ENCODE results near the gene GAS5.
"Not testable (repeated sequence)": the region's sequence is repeated elsewhere in the genome, so short reads cannot be mapped to it uniquely, and the experiment has no call there.

Gene GAS5

DNA sequence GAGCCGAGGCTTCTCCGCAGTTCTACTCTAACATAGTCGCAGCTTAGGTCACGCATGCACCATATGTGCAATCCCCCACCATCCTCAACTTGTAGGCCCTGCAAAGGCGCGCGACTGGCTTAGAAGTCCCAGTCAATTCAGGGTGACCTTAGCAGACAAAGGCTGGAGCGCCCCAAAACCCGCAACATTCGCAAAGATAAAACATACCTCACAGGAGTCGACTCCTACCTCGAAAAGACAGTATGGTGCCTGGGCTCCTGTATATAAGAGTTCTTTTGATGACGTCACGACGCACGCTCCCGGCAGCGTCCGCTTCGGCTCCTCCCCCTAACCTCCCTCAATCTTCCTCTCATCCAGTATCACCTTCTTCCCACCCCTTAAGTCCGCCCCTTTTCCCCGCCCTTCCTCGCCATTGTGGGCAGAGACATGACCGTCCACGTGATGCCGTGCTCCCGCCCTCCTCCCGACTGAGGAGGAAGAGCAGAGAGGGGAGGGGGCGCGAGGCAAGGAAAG is at the start of gene GAS5:
Gene GAS5 (minus strand): TSS at position 237 of the 513 bp plus-strand sequence.
- DNase-seq = peak; percentile 99

DNA sequence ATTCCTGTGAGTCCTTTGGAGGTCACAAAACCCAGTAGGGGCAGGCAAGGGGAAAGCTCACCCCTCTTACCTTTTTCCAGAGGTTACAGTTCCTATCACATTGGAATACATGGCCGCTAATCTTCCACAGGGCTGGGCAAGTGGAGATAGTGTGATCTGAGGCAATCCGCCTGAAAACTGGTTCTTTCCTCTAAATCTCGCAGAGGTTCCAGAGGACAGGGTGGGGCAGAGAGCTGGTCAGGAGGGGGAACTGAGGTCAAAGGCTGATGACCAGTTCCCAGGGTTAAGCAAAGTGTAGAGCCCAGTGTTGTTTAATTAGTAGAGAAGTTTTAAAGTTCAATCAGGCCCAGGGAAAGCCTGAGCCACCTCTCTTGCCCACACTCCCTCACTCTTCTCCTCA is 49.4 kb upstream of the GAS5 start, which contains the start of gene SERPINC1:
Gene SERPINC1 (minus strand): TSS at position 179 of the 400 bp plus-strand sequence. CDS start 68 bp downstream, at position 111.
- no peak for DNase-seq

DNA sequence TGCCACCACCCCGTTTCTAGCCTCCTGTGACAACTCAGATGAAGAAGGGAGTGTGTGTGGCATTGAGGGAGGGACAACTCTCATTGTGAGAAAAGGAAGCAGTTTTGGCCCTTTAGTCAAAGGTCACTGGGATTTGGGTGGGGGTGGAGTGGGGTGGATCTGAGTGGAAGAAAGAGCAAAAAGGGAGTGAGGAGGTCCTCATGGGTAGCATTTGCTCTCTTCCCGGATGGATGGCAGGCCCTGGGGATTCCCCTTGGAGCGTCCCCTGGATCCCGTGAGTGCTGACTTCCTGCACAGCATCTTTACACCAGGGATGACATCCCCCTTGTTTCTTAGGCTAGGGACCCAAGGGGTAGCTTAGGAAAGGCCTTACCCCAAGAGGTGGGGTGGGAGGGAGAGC is 48.9 kb upstream of the GAS5 start:
- DNase-seq = no peak

DNA sequence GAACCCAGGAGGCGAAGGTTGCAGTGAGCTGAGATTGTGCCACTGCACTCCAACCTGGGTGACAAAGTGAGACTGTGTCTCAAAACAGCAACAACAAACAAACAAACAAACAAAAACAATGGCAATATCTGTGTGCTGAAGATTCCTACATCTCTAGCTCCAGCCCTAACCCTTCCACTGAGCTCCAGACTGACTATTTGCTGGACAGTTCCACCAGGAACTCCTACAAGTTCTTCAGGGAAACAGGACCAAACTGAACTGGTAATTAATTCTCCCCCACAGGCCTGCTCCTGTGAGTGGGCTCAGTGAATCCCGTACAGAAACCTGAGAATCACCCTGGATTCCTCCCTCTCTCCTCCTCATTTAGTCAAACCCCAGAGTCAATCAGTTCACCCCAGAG is 47.8 kb upstream of the GAS5 start:
- no peak for DNase-seq

DNA sequence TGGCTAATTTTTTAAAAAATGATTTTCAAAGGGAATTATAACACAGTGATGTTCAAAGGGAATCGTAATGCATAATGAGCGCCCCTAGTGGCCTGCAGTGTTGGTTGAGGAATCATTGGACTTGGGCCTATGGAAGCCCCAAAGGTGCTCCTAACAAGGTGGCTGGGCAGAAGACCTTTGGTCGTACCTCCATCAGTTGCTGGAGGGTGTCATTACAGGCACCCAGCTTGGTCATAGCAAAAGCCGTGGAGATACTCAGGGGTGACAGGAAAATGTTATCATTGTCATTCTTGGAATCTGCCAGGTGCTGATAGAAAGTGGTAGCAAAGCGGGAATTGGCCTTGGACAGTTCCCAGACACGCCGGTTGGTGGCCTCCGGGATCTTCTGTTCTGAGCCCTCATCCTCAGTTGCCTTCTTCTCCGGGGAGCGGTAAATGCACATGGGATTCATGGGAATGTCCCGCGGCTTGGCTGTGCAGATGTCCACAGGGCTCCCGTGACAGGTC is 46.6 kb upstream of the GAS5 start:
- peak; percentile 9 for DNase-seq

DNA sequence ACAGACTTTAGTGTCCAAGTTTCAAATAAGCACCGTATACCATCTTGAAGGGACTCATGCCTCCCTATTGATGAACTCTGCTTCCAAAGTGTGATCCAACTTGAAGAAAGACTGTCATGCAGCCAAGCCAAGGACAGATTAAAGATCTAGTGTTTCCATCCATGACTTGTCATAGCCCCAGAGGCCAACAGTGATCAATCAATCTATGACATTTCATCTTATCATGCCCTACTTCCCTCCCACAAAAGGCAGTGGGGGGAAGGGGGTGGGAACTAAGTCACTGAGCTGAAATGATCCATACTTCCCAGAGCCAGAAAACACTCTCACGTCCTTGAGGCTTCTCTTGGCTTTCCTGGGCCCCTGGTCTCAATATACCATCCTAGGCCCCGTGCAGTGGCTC is 45.3 kb upstream of the GAS5 start:
- no peak for DNase-seq

DNA sequence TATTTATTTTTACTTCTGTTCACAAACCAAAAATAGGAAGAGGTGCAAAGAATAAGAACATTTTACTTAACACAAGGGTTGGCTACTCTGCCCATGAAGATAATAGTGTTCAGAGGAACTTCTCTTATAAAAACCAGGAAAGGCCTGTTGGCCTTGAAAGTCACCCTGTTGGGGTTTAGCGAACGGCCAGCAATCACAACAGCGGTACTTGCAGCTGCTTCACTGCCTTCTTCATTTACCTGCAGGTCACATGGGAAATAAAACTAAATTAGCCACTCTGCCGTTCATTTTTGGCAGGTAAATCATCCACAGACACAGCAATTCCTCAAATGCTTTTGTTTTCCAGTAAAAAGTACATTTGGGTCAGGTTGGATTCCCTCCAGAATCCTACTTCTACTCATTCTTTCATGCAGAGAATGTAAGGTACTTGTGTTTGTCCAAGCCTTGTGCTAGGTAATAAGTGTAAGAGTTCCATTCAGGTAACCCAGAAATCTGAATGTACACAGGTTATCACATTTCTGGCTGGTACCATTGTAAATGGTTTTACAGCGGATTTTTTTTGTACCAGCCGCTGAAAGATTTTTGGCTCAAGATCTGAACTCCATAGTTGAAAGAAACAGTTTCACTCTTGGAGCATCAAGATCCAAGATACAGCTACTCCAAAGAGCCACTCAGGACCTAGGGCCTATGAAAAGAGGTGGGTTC is 36.2 kb upstream of the GAS5 start:
- DNase-seq = no peak

DNA sequence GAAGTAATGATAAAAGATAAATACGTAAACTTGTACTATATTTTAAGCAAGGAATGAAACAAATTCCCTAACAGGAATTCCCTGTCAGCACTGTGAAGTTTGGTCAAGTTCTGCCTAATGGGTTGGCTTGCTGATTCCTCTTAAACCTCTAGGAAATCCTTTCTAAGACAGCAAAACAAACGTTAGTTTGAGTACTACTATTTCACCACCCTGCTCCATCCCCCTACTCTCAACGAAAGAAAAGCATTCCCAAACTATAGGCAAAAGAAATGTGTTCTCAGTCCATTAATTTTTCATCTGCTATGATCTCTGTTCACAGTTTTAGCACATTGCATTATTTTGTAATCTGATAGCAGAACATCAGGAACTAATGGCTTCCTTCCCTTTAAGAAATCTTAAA is 33.2 kb upstream of the GAS5 start:
- no peak for DNase-seq

DNA sequence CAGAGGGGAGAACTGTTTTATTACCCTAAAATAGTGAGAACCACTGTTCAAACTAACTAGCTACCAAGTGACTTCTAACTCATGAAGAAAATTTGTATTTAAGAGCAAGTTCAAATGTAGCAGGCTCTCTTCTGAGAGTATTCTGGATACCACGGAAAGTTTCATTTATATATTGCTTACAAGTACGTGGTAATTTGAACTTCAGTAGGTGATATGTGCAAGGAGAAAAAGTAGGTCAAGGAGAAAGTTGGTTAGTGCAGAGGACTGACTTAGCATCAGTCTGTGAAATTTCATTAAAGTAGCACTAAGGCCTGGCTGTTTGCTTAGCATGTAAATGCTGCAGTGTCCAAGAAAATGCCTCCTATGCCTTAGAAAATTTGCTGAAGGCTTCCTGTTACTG is 32.6 kb upstream of the GAS5 start:
- DNase-seq = no peak

DNA sequence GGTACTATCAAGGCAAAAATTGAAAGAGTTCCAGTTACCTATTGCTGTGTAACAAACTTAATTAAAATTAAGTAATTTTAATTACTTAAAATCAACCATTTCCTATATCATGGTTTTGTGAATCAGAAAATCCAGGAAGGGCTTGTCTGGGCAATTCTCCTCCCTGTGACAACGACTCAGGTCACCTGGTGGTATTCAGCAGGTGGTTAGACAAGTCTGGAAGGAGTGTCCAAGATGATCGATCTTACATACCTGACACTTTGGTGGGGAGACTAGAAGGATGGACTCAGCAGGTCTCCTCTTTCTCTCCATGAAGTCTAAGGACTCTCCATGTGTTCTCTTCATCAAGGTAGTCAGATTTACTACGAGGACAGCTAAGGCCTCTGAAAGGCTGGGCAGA is 26.4 kb upstream of the GAS5 start:
- DNase-seq = no peak

DNA sequence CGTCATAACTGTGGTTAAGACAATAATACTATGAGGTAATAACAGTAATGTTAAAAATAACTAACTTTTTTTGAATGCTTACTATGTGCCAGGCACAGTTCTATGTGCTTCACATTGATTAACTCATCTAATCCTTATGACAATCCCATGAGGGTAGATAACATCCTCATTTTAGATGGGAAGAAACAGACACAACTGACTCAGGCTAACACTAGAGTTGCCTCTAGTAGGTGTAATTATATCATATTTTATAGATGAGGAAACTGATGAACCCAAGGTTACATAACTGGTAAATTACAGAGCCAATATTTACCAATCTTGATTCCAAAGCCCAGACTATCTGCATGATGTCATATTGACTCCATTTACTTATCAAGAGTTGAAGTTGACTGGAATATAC is 25.8 kb upstream of the GAS5 start:
- no peak for DNase-seq

DNA sequence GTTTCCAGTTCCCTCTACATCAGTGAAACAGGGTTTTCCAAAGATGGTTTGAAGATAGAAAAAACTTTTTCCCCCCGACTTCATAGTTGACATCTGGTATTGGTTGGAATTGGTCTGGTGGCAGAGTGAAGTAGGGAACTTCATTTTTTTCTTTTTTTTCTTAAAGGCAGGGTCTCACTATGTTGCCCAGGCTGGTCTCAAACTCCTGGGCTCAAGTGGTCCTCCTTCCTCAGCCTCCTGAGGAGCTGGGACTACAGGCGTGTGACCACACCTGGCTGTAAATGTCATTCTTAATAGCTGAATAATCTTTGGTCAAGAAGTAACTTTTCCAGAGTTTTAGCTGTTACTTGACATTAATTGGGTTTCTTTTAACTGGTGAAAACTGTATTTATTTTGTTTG is 22.1 kb upstream of the GAS5 start:
- DNase-seq = no peak

DNA sequence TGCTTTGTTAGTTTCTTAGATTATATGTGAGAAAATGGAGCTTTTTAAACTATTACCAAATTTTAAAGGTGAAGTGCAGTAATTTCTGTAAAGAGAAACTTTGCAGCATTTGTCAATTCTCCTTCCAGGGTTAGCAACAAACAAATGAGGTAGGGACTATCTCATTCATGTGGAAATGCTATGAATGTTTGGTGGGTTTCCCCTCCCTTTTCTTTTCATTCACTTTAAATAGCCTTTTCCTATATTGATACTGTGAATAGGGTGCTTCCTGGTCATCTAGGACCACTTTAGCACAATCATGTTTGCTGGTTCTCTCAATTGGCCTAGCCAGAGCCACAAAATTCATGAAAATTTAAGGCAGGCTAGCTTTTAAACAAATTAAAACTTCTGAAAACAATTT is 21.0 kb upstream of the GAS5 start:
- DNase-seq = no peak

DNA sequence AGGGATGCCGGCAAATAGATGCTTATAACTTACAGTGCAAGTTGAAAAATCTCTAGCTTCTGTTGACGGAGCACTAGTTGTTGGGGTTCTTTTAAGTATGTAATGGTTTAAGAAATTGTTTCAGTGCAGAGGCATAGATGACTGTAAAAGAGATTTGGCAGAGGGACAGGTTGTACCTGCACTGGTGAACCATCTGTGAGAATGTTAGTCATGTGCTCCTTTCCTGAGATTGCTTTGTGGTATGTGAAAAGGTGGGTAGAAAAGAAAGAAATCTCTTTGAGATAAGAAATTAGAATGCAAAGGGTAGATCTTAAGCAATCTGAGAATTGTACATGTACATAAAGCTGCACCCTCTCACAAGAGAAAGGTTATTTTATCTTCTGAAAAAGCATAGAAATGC is 19.8 kb upstream of the GAS5 start:
- DNase-seq = no peak

DNA sequence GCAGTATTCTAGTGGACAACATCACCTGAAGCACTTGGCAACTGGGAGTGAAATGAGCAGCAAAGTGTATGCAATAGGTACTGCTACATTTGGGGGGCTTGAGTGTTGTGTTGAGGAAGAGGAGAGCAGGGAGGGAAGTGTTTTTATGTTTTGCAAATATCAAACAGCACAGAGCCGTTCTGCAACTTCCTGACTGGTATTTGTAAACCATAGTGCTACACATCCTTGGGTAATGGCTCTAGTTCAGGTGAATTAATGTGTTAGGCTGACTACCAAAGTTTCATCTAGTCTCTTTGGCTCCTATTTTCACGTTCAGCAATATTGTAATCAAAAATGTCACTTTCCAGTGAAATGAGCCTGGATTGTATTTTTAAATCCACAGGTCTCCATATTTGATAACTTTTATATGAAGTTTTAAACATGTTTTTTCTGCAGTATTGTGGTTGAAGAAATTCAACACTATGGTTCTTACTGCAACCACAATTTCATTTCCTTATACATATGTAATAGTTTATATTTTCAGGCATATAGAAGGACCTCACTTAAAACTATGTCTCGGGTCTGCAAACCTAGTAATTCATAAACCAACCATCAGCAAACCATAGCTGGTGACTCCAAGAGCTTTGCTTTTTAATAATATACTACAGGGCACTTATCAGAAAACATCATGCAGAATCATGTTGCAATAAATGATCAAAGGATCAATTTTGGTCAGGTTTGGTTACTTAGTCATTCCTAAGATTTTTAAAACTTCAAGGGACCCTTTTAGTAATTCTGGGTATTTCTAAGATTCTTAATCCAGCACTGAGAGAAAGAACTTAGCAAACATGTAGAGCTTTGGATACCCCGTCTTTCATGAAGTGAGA is 19.2 kb upstream of the GAS5 start:
- DNase-seq = no peak

DNA sequence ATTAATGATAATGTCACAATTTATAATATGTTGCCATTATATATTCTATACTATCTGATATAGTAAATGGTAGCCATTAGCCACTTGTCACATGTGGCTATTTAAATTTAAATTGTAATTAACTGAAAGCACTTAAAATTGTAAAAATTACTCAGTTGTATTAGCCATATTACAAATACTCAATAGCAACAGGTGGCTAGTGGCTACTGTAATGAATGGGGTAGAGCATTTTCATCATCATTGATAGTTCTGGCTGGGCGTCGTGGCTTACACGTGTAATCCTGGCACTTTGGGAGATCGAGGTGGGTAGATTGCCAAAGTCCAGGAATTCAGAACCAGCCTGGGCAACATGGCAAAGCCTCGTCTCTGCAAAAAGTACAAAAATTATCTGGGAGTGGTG is 16.9 kb upstream of the GAS5 start:
- no peak for DNase-seq

DNA sequence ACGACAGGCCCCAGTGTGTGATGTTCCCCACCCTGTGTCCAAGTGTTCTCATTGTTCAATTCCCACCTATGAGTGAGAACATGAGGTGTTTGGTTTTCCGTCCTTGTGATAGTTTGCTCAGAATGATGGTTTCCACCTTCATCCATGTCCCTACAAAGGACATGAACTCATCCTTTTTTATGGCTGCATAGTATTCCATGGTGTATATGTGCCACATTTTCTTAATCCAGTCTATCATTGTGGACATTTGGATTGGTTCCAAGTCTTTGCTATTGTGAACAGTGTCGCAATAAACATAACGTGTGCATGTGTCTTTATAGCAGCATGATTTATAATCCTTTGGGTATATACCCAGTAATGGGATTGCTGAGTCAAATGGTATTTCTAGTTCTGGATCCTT is 13.3 kb upstream of the GAS5 start:
- DNase-seq = not testable (repeated sequence)

DNA sequence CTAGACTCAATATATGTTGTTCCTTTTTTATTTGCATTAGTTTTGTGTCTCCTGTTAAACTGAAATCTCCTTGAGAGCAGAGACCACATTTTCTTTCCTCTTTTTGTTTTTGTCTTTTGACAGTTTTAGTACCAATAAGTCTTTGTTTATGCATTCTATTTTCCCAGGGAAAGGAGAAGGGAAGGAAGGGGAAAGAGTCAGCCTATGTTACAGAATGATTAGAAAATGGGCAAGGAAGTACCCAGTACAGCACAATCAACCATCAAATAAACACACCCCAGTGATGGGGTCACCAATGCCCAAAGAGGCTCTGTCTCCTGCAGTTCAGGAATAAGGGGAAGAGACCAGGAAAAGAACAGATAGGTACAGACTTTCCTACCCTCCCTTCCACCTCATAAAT is 10.5 kb upstream of the GAS5 start:
- DNase-seq = no peak

DNA sequence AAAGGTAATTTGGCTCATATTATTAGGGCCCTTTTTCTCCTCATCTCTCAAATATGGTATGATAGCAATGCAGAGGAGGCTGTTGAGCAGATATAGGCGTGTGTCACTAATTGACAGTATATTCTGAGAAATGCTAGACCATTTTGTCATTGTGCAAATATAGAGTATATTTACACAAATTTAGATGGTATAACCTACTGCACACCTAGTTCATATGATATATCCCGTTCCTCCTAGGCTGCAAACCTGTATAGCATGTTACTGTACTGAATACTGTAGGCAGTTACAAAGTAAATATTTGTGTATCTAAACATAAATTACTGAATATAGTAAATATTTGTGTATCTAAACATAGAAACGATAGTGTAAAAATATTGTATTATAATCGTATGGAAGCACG is 8.9 kb upstream of the GAS5 start:
- no peak for DNase-seq

DNA sequence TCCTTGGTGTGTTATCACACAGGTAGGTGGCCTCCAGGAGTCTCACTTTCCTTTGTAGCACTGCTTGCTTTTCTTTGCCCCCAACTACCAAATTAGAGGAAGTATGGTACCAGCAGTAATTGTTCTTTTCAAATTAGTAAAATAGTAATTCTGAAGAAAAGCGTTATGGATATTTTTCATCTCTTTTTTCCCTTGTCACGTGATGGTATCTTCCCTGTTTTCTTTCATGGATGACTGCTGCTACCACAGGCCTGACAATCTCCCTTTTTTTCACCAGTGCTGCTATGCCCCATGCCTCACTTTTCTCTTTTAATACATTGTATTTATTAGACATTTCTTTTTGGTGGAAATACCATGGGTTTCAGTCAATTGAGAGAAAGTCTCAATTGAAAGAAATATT is 3.7 kb upstream of the GAS5 start:
- DNase-seq = no peak

DNA sequence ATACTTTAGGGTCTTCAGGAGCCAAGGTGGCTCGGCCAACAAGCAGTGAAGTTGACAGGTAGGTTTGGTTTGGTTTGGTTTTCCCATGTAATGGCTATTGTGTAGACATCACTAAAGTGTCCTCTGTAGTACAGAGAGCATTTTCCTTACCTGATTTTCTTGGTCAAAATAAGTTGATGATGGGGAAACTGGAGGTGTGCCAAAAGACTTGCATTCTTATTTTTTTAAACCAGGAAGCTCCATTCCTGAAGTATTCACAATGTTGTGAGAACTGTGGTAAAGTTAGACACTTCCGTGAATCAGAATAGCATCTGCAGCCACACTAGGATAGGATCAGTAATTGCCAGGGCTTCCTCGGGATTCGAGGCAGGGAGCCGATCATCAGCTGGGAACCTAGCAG is 3.3 kb upstream of the GAS5 start:
- no peak for DNase-seq

DNA sequence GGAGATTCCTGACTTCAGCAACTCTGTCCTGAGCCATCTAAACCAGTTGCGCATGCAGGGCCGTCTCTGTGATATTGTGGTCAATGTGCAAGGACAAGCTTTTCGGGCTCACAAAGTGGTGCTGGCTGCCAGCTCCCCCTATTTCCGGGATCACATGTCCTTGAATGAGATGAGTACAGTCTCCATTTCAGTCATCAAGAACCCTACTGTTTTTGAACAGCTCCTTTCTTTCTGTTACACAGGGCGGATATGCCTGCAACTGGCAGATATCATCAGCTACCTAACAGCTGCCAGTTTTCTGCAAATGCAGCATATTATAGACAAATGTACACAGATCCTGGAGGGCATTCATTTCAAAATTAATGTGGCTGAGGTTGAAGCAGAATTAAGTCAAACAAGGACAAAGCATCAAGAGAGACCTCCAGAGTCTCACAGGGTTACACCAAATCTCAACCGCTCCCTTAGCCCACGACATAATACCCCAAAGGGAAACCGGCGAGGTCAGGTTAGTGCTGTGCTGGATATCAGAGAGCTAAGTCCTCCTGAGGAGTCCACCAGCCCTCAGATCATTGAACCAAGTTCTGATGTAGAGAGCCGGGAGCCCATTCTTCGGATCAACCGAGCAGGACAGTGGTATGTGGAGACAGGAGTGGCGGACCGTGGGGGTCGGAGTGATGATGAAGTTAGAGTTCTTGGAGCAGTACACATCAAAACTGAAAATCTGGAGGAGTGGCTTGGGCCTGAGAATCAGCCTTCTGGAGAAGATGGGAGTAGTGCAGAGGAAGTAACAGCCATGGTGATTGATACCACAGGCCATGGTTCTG is 2.7 kb upstream of the GAS5 start:
- DNase-seq = no peak

DNA sequence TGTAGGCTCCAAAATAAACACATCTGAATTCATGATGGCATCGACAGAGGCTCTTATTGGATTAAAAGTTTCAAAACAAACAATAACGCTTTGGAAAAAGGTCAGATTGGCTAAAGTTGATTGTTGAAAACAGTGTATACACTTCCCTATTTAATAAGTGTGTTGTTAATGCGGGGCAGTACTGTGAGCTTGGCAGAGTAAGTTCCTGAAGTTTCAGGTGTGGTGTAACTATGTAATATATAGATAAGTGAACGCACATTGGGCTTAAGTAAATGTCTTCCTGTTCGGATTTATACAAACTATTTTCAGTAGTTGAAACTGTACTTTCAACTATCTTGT is 1.2 kb upstream of the GAS5 start:
- no peak for DNase-seq
